NCI-H2196 treated with DMSO at 0.1 percent for 48 hours (cell line): Measurements from ENCODE around the gene STAT2.
"Not testable (repeated sequence)": the region's sequence is repeated elsewhere in the genome, so short reads cannot be mapped to it uniquely, and the experiment has no call there.

Source experiments
- DNase-seq: peaks from one replicate; lab custom pipeline; 2025; ENCODE audit not compliant: unreplicated experiment; lab: John Stamatoyannopoulos, UW

STAT2 gene

GRCh38 chr12:56332512-56333196, 27.3 kb downstream of the STAT2 start:
- no peak for DNase-seq

DNA sequence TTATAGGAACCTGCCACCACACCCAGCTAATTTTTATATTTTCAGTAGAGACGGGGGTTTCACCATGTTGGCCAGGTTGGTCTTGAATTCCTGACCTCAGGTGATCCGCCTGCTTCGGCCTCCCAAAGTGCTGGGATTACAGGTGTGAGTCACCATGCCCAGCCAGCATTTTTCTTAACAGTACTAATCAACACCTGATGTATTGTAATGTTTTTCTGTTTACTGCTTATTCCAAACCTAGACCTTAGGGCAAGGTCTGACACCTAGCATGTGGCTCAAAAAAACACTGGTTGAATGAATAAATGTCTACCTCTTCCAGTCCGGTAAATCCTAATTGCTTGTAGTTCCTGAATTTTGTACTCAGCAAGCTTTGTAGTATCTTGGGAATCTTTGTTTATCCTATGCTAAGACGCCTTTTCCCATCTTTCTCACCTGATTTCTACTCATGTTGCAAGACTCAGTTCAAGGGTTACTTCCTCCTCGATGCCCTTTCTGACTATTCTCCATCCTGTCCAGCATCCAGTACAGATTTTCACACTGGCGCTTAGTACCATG, 28.9 kb downstream of the STAT2 start:
- DNase-seq = no peak

DNA sequence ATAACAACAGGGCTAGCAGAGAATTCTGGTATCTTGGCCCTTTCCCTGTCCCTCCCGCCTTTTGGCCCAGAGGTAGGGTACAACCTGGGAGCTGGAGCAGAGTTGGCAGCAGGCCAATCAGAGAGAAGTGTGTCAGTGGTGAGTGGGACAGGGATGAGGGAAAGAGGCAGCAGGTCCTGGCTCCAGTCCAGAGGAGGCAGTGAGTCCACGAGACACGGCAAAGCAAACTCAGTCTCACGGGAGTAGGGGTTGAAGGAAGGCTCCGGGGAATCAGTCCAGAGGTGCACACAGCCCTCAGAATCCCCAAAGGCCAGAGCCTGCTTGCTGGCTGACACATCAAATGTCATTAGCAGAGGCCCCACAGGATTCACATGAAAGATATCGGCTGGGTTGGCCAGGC, 33.4 kb downstream of the STAT2 start:
- DNase-seq = no peak

DNA sequence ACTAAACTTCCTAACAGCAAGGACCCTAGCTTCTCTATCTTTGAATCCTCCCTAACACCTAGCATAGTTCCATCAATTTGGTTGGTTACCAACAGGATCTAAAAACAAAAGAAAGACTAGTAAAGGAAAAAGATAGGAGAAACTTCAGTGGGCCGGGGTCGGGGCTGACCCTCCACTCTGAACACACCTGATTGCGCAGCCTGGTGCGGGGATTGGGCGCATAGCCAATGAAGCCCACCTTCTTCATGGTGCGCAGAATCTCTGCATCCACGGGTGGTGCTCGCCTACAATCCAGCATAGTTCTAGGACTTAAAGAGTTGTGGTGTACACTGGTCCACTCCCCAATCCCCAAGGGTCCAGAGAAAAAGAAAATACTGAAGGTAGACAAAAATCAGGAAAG, 33.8 kb downstream of the STAT2 start:
- no peak for DNase-seq

GRCh38 chr12:56324206-56324605, 35.7 kb downstream of the STAT2 start:
- DNase-seq = no peak

GRCh38 chr12:56321610-56322009, 38.3 kb downstream of the STAT2 start:
- not testable (repeated sequence) for DNase-seq

DNA sequence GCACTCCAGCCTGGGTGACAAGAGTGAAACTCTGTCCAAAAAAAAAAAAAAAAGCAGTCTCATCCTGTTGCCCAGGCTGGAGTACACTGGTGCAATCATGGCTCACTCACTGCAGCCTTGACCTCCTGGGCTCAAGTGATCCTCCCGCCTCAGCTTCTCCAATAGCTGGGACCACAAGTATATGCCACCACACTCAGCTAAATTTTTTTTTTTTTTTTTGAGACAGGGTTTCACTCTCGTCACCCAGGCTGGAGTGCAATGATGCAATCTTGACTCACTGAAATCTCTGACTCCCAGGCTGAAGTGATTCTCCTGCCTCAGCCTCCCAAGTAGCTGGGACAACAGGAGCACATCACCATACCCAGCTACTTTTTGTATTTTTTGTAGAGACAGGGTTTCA, 38.9 kb downstream of the STAT2 start:
- no peak for DNase-seq

DNA sequence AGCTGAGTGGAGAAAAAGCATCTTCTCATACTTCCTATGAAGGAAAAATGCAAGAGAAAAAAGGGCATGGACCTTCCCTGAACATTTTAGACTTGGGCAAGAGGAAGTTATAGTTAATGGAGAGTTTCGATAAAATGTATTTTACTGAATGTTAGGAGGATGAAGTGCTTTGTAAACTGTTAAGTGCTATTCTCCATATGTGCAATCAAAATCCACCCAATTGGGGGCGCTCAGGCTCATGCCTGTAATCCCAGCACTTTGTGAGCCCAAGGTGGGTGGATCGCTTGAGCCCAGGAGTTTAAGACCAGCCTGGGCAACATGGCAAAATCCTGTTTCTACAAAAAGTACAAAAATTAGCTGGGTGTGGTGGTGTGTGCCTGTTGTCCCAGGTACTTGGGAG, 42.2 kb downstream of the STAT2 start:
- DNase-seq = no peak

DNA sequence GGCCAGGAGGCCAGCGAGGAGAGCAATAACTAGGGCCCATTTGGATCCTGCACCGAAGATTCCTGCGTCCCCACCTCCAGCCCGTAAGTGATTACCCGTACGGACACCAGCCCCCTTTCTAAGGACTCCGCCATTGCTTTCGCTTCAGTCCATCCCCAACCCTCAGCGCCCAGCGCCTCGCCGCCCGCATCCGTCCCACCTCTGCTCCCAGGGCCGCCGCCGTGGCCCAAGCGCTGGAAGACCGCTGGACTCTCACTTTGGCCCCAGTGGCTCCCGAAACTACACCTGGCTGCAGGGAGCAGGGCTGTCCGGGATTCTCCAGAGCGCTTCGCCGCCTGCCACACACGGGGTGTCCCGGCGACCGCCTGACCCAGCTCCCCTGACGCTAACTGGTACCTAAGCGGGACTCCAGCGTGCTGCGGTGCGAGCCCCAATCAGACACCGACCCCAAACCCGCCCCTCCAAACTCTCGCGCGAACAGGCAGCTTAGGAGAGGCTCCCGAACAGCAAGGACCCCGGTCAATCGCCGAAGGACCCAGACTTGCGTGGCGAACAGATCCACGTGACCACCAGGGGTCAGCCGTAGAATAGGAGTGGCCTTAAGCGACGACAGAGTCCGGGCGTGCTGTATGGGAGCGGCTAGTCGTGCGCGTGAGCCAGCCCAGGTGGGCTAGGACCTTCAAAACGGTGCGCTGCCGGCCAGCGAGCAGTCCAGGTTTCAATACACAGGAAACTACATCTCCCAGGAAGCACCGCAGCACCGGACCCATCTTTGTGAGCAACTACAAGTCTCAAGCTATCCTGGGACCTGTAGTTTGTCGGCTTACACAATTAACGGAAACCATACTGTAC, 44.1 kb downstream of the STAT2 start, which contains the start of gene CNPY2:
Gene CNPY2 (minus strand): TSS at position 367 of the 852 bp plus-strand sequence. CDS start 771 bp downstream, outside the sequence.
- peak; percentile 96 for DNase-seq

- DNase-seq = no peak
These were observed 44.7 kb downstream of the STAT2 start for GRCh38 chr12:56315249-56315621.

DNA sequence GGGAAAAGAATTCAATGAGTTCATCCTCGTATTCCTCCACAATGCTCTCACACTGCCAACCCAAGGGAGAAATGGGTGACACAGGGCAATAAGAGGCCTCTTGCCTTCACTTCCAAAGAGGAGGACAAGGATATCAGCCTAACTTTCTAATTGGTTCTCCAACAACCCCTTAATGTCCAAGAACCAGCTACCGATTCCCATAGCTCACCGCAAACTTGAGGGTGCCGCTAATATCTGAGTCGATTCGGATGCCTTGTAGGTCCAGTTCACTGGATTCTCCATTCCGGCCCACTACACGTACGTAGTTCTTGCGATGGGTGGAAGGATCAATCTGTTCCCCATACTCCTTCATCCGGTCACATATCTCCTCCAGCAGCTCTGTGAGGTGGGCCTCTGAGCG, 48.9 kb downstream of the STAT2 start:
- DNase-seq = no peak

DNA sequence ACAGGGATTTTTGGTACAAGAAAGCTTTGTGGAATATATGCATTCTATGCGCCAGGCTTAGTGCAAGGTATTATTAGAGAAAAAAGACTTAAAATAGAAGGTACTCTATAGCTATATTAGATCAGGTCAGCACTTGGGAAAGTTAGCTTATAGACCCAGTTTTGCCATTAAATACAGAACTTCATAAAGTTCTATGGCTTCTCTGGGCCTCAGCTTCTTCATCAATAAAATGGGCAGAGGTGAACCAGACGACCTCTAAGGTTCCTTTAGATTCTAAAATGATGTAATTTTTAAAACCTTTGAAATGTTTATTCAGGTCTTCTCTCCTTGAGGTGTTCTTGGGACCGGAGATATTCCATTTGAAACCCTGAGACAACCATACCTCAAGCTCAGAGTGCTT, 51.2 kb downstream of the STAT2 start:
- no peak for DNase-seq

DNA sequence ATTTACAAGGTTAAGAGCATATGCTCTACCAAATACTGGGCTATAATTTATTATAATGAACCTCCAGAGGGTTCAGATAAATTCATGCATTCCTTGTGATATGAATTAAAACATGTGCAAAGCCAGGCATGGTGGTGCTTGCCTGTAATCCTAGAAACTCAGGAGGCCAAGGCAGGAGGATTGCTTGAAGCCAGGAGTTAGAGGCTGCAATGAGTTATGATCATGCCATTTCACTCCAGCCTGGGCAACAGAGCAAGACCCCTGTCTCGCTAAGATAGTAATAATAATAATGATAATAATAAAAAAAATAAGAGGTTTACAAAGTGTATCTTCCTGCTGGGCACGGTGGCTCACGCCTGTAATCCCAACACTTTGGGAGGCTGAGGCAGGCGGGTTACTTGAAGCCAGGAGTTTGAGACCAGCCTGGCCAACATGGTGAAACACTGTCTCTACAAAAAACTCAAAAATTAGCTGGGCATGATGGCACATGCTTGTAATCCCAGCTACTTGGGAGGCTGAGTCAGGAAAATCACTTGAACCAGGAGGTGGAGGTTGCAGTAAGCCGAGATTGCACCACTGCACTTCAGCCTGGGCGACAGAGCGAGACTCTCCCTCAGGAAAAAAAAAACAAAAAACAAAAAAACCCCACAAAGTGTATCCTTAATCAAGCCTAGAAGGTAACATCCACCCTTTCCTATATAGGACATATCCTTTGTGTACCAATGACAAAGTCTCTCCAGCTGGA, 52.5 kb downstream of the STAT2 start:
- no peak for DNase-seq

- DNase-seq = no peak
These were observed 54.9 kb downstream of the STAT2 start for GRCh38 chr12:56304872-56305590.

DNA sequence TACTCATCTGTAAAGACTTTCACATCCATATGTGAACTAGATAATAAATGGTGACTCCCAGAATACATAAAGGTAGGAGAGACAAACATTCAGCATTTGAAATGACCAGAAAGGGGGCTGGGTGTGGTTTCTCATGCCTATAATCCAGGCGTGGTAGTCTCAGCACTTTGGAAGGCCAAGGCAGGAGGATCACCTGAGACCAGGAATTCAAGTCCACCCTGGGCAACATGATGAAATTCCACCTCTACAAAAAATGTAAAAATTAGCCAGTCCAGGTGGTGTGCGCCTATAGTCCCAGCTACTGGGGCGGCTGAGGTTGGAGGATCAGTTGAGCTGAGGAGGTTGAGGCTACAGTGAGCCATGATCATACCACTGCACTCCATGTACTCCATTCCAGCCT, 55.6 kb downstream of the STAT2 start:
- no peak for DNase-seq

GRCh38 chr12:56300644-56301464, 59.1 kb downstream of the STAT2 start:
- DNase-seq = no peak

DNA sequence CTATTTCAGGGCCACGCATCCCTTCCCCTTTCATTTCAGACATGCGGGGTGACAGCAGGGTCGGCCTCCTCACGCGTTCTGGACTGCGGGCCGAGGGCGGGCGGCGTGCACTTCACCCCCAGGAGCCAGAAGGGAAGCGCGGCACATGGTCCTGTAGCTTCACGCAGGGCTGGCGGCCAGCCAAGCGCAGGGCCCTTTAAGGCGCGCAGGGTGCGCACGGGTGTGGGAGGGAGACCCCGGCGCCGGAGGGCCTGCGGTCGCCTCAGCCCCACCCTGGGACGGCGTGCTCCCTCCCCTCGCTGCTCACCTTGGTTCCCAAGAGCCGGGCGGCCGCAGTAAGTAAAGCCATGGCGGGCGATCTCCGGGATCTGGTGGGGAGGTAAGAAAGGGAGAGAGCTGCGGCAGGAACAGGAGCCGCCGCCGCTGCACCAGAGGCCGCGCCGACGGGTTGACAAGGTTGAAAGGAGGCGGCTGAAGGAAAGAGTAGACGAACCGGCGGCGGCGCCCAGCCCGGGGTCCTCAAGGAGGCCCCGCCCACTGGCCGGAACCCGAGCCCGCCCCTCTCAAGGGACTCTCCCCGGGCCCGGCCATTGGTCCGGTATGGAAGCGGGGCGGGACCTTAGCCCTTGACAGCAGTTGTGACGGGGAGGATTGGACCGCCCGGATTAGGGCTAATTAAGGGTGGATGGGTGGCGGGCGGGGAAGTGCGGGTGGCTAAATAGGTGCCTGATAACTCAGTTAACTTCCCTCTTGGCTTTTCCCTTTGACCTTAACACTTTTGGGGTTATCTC, 59.9 kb downstream of the STAT2 start, which contains the start of gene CS:
Gene CS (minus strand): TSS at position 478 of the 791 bp plus-strand sequence. CDS start 129 bp downstream, at position 349.
- peak; percentile 97 for DNase-seq

DNA sequence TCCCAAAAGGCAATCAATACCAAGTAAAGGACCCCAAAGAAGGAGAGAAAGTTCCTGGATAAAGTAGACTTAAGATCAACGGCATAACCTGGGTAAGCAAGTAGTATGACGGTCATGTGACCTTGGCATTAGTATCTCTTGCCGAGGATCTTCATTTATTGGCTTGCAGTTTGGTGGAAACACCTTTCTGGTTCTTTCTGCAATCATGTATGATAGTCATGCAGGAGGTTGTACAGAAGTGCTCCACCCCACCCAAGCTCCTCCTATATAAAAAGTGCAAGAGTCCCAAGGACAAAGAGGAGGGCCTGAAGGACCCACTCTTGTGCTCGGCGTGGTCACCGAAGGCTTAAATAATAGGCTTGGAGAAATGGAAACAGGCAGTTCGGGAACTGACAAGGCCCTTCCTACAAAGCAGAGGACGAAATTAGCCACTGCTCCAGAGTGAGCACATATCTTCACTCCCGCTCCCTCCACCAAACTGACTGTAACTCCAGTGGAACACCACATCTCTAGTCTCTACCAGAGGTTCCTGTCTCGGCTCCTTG, 60.5 kb downstream of the STAT2 start:
- no peak for DNase-seq

GRCh38 chr12:56298828-56299227, 61.1 kb downstream of the STAT2 start:
- DNase-seq = no peak
